MM.1S (cell line): ENCODE data around the gene CYP4A22.

Source experiments
- CTCF ChIP-seq: fragments of 300-600 bp; sonication (generic); IDR thresholded peaks from 2 replicates; pipeline ENCODE4 v1.5.1; 2016; ENCODE audit warnings: antibody characterized with exemption, low read length, mixed read lengths
- EZH2 ChIP-seq: fragments of 300-600 bp; sonication (generic); optimal IDR thresholded peaks from 2 replicates; pipeline ENCODE3; 2017; ENCODE audit warnings: low read depth, mild to moderate bottlenecking, antibody characterized with exemption, low read length, mixed read lengths
- EZH2phosphoT487 ChIP-seq: fragments of 300-600 bp; sonication (generic); IDR thresholded peaks from 2 replicates; pipeline ENCODE4 v1.6.1; 2018; ENCODE audit warnings: antibody characterized with exemption, low read length

DNA sequence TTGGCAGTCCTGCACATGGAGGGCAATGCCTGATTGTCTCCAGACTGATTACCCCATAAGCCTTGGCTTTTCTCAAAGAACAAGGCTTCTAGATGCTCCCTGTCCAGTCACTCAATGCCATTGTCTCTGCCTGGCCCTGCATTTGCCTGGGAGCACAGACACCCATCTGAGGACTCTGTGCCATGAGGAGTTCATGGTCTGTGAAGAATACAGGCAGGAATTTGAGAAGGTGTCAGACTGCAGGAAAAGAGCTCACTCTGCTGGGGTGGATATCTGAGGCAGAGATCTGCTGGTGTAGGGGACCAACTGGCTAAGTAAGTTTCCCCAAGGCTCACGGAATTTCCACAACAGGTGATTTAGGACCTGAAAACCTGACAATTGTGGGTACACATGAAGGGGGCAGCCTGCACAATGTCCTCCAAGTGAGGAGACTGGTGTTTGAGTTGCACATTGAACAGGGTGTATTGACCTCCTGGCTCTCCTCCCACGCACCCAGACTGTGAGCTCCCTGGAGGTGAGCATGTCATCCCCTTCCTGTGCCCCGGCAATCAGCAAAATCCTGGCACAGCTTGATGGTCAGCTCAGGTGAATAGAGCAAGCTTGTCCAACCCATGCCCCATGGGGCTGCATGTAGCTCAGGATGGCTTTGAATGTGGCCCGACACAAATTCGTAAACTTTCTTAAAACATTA, 829 bp downstream of the CYP4A22 start:
- TF ChIP-seq CTCF (no peak), EZH2 (no peak), EZH2phosphoT487 (no peak)
